Kasumi-1 (cell line): ENCODE results near the gene DGKA.
"Not testable (repeated sequence)": the region's sequence is repeated elsewhere in the genome, so short reads cannot be mapped to it uniquely, and the experiment has no call there.

Experiments
- DNase-seq, 2 experiments: peaks; one replicate each; lab custom pipeline; 2025; lab: John Stamatoyannopoulos, UW

DGKA gene

DNA sequence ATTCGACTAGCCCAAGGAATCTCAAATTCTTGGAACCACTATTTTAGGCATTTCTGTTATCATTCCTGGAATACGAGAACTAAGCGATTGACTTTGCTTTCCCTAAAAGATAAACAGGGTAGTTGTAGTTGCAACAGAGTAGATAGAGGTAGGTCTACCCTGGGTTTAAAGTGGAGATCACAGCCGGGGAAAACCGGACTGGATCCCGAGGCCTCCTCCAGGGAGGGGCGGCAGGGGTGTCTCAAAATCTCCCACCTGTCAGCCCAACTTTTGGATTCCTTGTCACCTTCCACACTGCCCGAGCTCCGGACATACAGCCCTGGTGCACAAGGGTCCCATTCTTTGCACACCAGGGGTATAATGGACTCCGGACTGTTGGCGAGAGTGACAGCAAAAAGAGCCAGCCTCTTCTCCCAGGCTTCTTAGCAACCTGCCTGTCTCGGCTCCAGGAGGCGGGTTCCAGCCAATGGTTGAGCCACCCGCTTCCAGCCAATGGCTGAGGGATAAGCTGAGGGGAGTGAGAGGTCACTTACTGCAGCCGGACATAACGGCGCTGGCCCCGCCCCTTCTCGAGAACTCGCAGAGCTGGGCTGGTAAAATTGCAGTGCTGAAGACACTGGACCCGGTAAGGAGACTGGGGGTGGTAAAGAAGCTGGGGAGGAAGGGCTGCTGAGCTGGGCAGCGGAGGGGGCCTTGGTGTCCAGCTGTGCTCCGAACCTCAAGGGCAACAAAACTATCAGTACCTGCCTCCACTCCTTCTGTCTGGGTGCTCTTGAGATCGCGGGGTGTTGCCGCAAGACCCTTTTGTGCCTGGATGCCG is 66.0 kb downstream of the DGKA start, which contains the start of gene SUOX:
Gene SUOX, plus strand, starts transcription at position 562 of the 820 bp plus-strand sequence. CDS start 4,946 bp downstream, outside the sequence.
- peak; percentile 79 to 90 for DNase-seq

DNA sequence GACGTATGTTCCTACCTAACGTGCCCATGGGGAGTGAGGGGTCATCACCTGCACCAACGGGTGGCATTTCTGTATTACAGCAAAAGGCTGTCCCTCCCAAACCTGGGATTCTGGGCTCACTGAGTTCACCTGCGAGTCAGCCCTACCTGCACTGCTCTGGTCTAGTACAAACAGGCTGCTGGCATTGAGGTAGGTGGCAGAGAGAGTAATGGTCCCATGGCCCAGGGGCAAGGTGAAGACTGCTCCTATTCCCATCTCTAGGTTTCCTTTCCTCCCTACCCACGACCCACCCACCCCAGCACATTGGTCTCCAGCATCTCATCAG is 66.5 kb downstream of the DGKA start:
- DNase-seq = no peak

DNA sequence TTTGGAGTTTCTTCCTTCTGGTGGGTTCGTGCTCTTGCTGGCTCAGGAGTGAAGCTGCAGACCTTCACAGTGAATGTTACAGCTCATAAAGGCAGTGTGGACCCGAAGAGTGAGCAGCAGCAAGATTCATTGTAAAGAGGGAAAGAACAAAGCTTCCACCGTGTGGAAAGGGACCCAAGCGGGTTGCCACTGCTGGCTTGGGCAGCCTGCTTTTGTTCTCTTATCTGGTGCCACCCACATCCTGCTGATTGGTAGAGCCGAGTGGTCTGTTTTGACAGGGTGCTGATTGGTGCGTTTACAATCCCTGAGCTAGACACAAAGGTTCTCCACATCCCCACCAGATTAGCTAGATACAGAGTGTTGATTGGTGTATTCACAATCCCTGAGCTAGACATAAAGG is 68.6 kb downstream of the DGKA start:
- DNase-seq = not testable (repeated sequence)

DNA sequence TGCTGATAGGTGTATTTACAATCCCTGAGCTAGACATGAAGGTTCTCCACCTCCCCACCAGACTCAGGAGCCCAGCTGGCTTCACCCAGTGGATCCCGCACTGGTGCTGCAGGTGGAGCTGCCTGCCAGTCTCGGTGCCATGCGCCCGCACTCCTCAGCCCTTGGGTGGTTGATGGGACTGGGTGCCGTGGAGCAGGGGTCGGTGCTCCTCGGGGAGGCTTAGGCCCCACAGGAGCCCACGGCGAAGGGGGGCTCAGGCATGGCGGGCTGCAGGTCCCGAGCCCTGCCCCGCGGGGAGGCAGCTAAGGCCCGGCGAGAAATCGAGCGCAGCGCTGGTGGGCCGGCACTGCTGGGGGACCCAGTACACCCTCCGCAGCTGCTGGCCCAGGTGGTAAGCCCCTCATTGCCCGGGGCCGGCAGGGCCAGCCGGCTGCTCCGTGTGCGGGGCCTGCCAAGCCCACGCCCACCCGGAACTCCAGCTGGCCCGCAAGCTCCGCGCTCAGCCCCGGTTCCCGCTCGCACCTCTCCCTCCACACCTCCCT is 69.1 kb downstream of the DGKA start:
- not testable (repeated sequence) for DNase-seq

DNA sequence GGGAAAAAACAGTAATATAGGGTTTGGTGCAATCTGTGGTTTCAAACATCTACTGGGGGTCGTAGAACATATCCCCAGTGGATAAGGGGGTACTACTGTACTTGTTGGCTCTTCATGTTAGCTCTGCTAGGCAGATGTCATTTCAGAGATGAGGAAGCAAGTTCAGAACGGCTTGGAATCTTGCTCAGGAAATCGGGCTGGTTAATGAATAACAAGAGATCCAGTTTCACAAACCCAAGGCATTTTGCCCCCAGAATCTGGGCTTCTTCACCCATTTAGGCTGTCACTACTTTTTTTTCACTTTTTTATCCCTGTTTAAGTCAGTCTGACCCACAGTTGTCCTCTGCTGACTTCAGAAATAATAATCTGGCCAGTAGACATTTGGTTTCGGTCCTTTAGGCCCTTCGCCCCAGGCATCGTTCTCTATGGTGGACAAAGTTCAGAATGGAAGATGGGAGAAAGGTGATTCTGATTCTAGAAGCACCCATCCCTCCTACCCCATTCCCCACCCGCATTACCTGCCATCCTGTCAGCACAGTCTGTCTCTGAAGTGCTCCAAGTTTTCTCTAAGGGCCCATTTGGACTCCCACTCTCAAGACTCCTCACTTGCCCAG is 70.6 kb downstream of the DGKA start:
- no peak for DNase-seq

DNA sequence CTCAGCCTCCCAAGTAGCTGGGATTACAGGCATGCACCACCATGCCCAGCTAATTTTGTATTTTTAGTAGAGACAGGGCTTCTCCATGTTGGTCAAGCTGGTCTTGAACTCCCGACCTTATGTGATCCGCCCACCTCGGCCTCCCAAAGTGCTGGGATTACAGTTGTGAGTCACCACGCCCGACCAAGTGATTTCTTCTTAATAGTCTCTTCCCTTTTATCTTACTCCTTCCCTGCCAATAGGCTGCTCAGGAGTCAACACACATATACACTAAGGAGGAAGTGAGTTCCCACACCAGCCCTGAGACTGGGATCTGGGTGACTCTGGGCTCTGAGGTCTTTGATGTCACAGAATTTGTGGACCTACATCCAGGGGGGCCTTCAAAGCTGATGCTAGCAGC is 72.4 kb downstream of the DGKA start:
- DNase-seq = not testable (repeated sequence)
